Left renal cortex interstitium (tissue), 4 donors: ENCODE results near the gene GFRA1. TPM values are rescaled to one million over a fixed set of nuclear protein-coding genes. Genes with fewer than 3 reads are reported as not detected.
"Not testable (repeated sequence)": the region's sequence is repeated elsewhere in the genome, so short reads cannot be mapped to it uniquely, and the experiment has no call there.

Experiments
- DNase-seq, 4 donors: peaks; one replicate each; pipeline ENCODE4 v3.0.0-alpha.2; 2013; ENCODE audit warnings: low read depth in 4 of 4, low spot score in 2 of 4, missing footprints in 1 of 4
- polyA plus RNA-seq, 4 donors: library from polyadenylated mRNA; unstranded; fragments of 120-200 nt; gene quantifications; one replicate each; pipeline ENCODE4 v1.2.1, GENCODE V29; 2013; ENCODE audit not compliant: insufficient read length in 4 of 4

Gene GFRA1
- polyA plus RNA-seq, 4 donors = 21.4 to 28.3 (median 24.0) TPM

DNA sequence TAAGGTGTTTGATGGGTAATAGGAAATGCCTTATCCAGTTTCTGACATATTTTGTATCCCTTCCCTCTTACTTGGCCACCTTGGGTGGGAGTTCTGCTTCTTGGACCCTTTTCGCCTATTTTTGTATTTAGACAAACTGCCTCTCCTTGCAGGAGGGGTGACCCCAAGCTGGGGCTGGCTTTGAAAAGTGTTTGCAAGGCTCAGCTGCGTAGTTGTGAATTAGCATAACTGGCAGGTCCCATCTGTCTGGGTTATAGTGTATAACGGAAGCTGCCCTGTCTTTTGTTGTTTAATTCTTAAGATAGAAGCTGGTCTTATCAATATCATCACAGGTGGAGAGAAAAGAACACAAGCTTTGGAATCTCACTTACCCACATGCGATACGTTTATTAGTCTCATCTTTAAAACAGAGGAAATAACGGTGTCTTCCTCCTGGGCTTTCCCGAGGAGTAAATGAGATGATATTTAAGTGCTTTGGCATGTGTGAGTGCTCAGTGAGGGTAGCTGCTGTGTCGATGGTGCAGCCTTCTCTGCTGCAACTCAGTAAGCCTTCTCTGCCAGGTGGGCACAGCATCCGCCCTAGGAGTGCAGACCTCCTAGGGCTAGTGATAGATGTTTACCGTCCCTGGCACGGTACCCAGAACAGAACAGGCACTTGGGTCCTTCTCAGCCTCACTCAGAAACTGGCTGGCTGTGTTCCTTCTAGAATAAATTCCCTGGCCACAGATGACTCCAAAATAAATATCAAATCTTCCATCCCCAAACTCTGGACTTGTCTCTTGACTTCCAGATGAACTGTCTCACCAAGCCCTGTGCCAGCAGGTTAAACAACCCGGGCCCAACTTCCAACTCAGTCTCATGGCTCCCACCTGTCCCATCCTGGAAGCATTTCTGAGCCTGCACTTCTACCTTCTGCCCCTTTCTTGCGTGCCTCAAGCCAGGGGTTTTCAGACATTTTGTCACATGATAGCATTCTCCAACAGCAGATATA lies 227.3 kb downstream of the GFRA1 start:
- no peak for DNase-seq

DNA sequence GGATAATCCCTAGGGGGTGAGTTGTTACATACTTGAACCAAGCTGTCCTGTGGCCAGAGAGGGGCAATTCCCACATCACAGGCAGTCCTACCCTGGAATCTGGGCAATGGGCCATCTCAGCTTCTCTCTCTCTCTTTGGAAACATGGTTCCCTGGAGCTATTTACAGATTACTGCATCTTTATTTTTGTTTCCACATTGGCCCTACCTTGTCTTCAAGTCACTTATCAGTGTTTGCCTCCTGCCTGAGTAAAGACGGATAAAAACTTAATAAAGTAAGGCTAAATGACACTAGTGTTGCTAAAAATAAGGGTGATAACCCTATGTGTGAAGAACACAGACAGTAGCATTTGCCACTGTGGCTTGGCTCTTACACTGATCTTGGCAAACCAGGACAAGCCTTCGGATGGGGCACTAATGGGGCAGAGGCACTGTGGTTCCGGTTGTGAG lies 228.2 kb downstream of the GFRA1 start:
- DNase-seq = no peak

GRCh38 chr10:116043861-116044260 lies 229.1 kb downstream of the GFRA1 start:
- DNase-seq = no peak

- DNase-seq = no peak
Observed at GRCh38 chr10:116043304-116043703, 229.7 kb downstream of the GFRA1 start.

DNA sequence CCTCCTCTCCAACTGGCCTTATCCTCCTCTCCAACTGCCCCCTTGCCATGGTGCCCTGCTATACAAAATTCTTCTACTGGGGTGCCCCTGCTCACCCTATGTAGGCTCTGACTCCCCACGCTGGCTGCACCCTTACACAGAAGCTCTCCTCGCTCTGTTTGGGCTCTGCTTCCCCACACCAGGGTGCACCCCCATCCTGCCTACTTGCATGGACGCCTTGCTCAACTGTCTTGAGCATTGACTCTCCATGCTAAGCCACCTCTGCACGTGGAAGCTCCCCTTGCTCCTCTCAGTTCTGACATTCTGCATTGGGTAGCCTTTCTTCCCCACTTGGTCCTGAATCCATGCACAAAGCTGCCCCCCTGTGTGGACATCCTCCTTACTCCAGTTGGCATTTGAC lies 231.1 kb downstream of the GFRA1 start:
- no peak for DNase-seq

DNA sequence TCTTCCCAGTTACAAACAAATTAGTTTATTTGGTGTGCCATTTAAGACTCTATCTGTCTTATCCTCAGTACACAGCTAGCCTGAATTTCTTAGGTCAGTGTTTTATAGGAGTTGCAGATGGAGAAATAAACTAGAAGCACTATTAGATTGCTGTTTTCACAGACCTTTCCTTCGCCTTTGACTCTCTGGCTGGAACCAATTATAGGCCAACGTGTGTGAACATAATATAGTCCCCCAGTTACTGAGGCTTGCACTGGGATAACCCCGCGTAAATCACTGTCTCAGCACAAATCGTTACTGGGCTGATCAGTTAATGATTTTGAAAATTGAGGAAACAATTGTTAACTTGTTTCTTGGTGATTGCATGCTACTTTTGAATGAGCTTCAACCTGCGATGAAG lies 233.4 kb downstream of the GFRA1 start:
- DNase-seq = no peak

- DNase-seq = no peak
Observed at GRCh38 chr10:116038259-116038658, 234.7 kb downstream of the GFRA1 start.

GRCh38 chr10:116035406-116035805 lies 237.6 kb downstream of the GFRA1 start:
- not testable (repeated sequence) for DNase-seq

- DNase-seq = no peak
Observed at GRCh38 chr10:116030576-116030975, 242.4 kb downstream of the GFRA1 start.

DNA sequence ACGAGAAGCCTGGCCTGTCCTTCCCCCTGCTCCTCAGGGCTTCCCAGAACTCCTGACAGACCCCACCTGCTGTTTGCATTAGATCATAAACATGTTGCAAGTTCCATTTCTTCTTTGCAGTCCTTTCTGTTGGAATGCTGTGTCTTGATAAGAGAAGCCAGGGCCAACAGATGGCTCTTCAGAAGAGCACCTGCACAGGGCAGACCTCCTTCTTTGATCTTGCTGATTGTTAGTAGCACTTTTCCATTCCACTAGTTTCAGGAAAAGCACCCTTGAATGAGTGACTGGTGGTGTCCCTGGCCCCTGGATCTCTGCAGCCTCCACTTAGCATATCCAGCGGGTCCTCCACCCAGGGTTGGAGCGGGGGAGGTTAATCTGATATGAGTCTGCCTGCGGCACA lies 243.2 kb downstream of the GFRA1 start:
- no peak for DNase-seq

- no peak for DNase-seq
Observed at GRCh38 chr10:116027355-116027754, 245.7 kb downstream of the GFRA1 start.

GRCh38 chr10:116026725-116027124 lies 246.3 kb downstream of the GFRA1 start:
- no peak for DNase-seq

- DNase-seq = no peak
Observed at GRCh38 chr10:116026315-116026714, 246.7 kb downstream of the GFRA1 start.

GRCh38 chr10:116024271-116024878 lies 248.6 kb downstream of the GFRA1 start:
- DNase-seq = no peak

DNA sequence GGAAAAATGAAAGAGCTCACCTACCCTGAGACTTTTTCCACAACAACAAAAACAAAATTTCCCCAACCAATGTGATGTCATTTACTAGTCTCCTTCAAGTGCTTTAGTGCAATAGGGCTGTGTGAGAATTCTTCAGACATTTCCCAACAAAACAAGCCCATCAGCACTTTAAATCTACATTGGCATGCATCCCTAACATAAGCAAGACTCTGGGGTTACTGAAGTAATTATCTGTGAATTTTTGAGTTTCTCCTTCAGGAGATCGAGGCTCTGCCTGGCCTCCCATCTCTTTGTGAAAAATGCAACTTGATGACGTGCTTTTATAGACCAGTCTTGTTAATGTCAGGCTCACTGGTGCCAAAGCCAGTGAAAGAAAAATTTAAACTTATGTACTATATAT lies 255.6 kb downstream of the GFRA1 start:
- DNase-seq = no peak

- DNase-seq = no peak
Observed at GRCh38 chr10:116015583-116016333, 257.2 kb downstream of the GFRA1 start.

DNA sequence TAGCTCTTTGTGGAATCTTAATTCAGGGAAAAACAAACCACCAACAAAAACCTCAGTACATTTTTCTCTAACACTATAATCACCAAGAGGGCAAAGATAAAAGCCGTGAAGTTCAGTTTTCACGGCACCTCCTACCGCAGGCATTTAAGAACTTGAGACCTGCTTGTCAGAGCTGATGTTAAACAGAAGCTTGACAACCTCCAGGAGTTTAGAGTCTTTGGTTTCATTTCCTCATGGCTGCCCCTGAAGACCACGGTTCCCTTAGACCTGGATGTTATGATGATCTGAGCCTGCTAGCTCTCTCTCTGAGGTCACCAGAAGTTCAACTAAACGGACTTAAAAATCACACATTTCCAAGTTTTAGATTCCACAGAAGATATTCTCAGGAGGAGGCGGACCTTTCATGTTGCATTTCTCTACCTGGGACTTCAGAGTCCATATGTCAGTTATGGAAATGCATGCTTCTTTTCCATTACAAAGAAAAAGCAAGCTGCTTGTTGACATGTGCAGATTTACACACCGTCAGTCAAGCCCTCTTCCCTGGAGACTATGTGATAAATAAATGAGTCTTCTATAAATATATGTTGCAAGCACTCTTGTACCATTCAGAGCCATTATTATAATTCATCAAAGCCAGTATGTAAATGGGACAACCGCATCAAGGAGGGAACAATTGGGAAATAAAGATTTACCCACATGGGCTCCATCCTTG lies 258.0 kb downstream of the GFRA1 start:
- peak; percentile 34 to 61 (median 48) for DNase-seq

- DNase-seq = no peak
Observed at GRCh38 chr10:116014326-116014725, 258.7 kb downstream of the GFRA1 start.

GRCh38 chr10:116011929-116012328 lies 261.1 kb downstream of the GFRA1 start:
- DNase-seq = no peak

- DNase-seq = no peak
Observed at GRCh38 chr10:116007256-116007891, 265.6 kb downstream of the GFRA1 start.
